HEK293 (cell line): ENCODE data around the gene L3MBTL4.

Experiments used
- BCL11A ChIP-seq: fragments of 450-650 bp; formaldehyde crosslinking; IDR thresholded peaks from 2 replicates; pipeline ENCODE4 v1.5.1; 2016; ENCODE audit warnings: low read depth, missing biosample characterization, missing genetic modification characterization
- HOXD13 ChIP-seq: sonication (generic); formaldehyde crosslinking; IDR thresholded peaks from 2 replicates; pipeline ENCODE4 v1.8.0; 2022; ENCODE audit warnings: missing genetic modification reagents, borderline replicate concordance
- KLF16 ChIP-seq: fragments of 450-650 bp; formaldehyde crosslinking; IDR thresholded peaks from 2 replicates; pipeline ENCODE4 v1.5.1; 2017; ENCODE audit warnings: missing biosample characterization, missing genetic modification characterization
- KLF7 ChIP-seq: fragments of 450-650 bp; formaldehyde crosslinking; IDR thresholded peaks from 2 replicates; pipeline ENCODE4 v1.5.1; 2016; ENCODE audit warnings: missing biosample characterization, missing genetic modification characterization, borderline replicate concordance
- KLF9 ChIP-seq: fragments of 450-650 bp; formaldehyde crosslinking; IDR thresholded peaks from 2 replicates; pipeline ENCODE4 v1.5.1; 2016; ENCODE audit warnings: missing biosample characterization, missing genetic modification characterization, low read depth
- MZF1 ChIP-seq: fragments of 450-650 bp; formaldehyde crosslinking; IDR thresholded peaks from 2 replicates; pipeline ENCODE4 v1.5.1; 2017; ENCODE audit warnings: missing biosample characterization, missing genetic modification characterization, borderline replicate concordance
- PRDM1 ChIP-seq: fragments of 450-650 bp; formaldehyde crosslinking; IDR thresholded peaks from 2 replicates; pipeline ENCODE4; 2016; ENCODE audit warnings: missing biosample characterization, missing genetic modification characterization
- ZBTB17 ChIP-seq: fragments of 450-650 bp; formaldehyde crosslinking; IDR thresholded peaks from 2 replicates; pipeline ENCODE4 v1.5.1; 2016; ENCODE audit warnings: missing biosample characterization, missing genetic modification characterization
- ZBTB26 ChIP-seq: fragments of 450-650 bp; formaldehyde crosslinking; optimal IDR thresholded peaks from 2 replicates; pipeline ENCODE3; 2016; ENCODE audit warnings: missing biosample characterization, mild to moderate bottlenecking, missing genetic modification characterization
- ZBTB48 ChIP-seq: fragments of 450-650 bp; formaldehyde crosslinking; IDR thresholded peaks from 2 replicates; pipeline ENCODE4 v1.5.1; 2016; ENCODE audit warnings: missing biosample characterization, missing genetic modification characterization
- ZEB2 ChIP-seq: fragments of 450-650 bp; formaldehyde crosslinking; IDR thresholded peaks from 2 replicates; pipeline ENCODE4 v1.5.1; 2016; ENCODE audit warnings: missing biosample characterization, missing genetic modification characterization
- ZFP3 ChIP-seq: fragments of 450-650 bp; formaldehyde crosslinking; IDR thresholded peaks from 2 replicates; pipeline ENCODE4 v1.5.1; 2016; ENCODE audit warnings: low read depth, missing biosample characterization, missing genetic modification characterization
- ZFP69B ChIP-seq: fragments of 450-650 bp; formaldehyde crosslinking; IDR thresholded peaks from 2 replicates; pipeline ENCODE4 v1.5.1; 2016; ENCODE audit warnings: missing biosample characterization, missing genetic modification characterization
- ZIC2 ChIP-seq: fragments of 450-650 bp; formaldehyde crosslinking; IDR thresholded peaks from 2 replicates; pipeline ENCODE4 v1.5.1; 2016; ENCODE audit warnings: missing biosample characterization, missing genetic modification characterization
- ZNF155 ChIP-seq: fragments of 450-650 bp; formaldehyde crosslinking; IDR thresholded peaks from 2 replicates; pipeline ENCODE4 v1.5.1; 2016; ENCODE audit warnings: missing biosample characterization, missing genetic modification characterization
- ZNF157 ChIP-seq: fragments of 450-650 bp; formaldehyde crosslinking; IDR thresholded peaks from 2 replicates; pipeline ENCODE4 v1.5.1; 2016; ENCODE audit warnings: missing biosample characterization, missing genetic modification characterization
- ZNF169 ChIP-seq: fragments of 450-650 bp; formaldehyde crosslinking; IDR thresholded peaks from 2 replicates; pipeline ENCODE4 v1.5.1; 2016; ENCODE audit warnings: missing biosample characterization, missing genetic modification characterization
- ZNF19 ChIP-seq: fragments of 450-650 bp; formaldehyde crosslinking; IDR thresholded peaks from 2 replicates; pipeline ENCODE4; 2016; ENCODE audit warnings: missing biosample characterization, missing genetic modification characterization, low read depth
- ZNF302 ChIP-seq: fragments of 450-650 bp; formaldehyde crosslinking; IDR thresholded peaks from 2 replicates; pipeline ENCODE4 v1.5.1; 2016; ENCODE audit warnings: missing biosample characterization, missing genetic modification characterization, low read depth
- ZNF335 ChIP-seq: fragments of 450-650 bp; formaldehyde crosslinking; conservative IDR thresholded peaks from 2 replicates; pipeline ENCODE4 v1.5.1; 2016; ENCODE audit warnings: missing biosample characterization, missing genetic modification characterization
- ZNF341 ChIP-seq: fragments of 450-650 bp; formaldehyde crosslinking; IDR thresholded peaks from 2 replicates; pipeline ENCODE4; 2016; ENCODE audit warnings: low read depth, missing biosample characterization, missing genetic modification characterization
- ZNF354C ChIP-seq: fragments of 450-650 bp; formaldehyde crosslinking; IDR thresholded peaks from 2 replicates; pipeline ENCODE4 v1.5.1; 2016; ENCODE audit warnings: missing biosample characterization, missing genetic modification characterization, low read depth, borderline replicate concordance
- ZNF37A ChIP-seq: fragments of 450-650 bp; IDR thresholded peaks from 2 replicates; pipeline ENCODE4 v1.5.1; 2018; ENCODE audit warnings: missing biosample characterization, missing genetic modification characterization
- ZNF391 ChIP-seq: fragments of 450-650 bp; formaldehyde crosslinking; IDR thresholded peaks from 2 replicates; pipeline ENCODE4 v1.5.1; 2016; ENCODE audit warnings: low read depth, missing biosample characterization, missing genetic modification characterization, borderline replicate concordance
- ZNF404 ChIP-seq: fragments of 450-650 bp; formaldehyde crosslinking; IDR thresholded peaks from 2 replicates; pipeline ENCODE4 v1.5.1; 2017; ENCODE audit warnings: missing biosample characterization, missing genetic modification characterization
- ZNF416 ChIP-seq: fragments of 450-650 bp; formaldehyde crosslinking; IDR thresholded peaks from 2 replicates; pipeline ENCODE4 v1.5.1; 2016; ENCODE audit warnings: missing biosample characterization, missing genetic modification characterization
- ZNF473 ChIP-seq: fragments of 450-650 bp; formaldehyde crosslinking; IDR thresholded peaks from 2 replicates; pipeline ENCODE4 v1.5.1; 2017; ENCODE audit warnings: missing biosample characterization, missing genetic modification characterization
- ZNF501 ChIP-seq: fragments of 450-650 bp; formaldehyde crosslinking; IDR thresholded peaks from 2 replicates; pipeline ENCODE4 v1.5.1; 2016; ENCODE audit warnings: missing biosample characterization, missing genetic modification characterization
- ZNF544 ChIP-seq: fragments of 450-650 bp; formaldehyde crosslinking; IDR thresholded peaks from 2 replicates; pipeline ENCODE4 v1.5.0; 2017; ENCODE audit warnings: missing biosample characterization, missing genetic modification characterization
- ZNF561 ChIP-seq: fragments of 450-650 bp; IDR thresholded peaks from 2 replicates; pipeline ENCODE4 v1.5.1; 2018; ENCODE audit warnings: missing biosample characterization, missing genetic modification characterization, borderline replicate concordance
- ZNF571 ChIP-seq: fragments of 450-650 bp; formaldehyde crosslinking; IDR thresholded peaks from 2 replicates; pipeline ENCODE4 v1.5.0; 2017; ENCODE audit warnings: missing biosample characterization, missing genetic modification characterization
- ZNF600 ChIP-seq: fragments of 450-650 bp; formaldehyde crosslinking; IDR thresholded peaks from 2 replicates; pipeline ENCODE4 v1.5.1; 2016; ENCODE audit warnings: missing biosample characterization, missing genetic modification characterization
- ZNF658 ChIP-seq: fragments of 450-650 bp; formaldehyde crosslinking; IDR thresholded peaks from 2 replicates; pipeline ENCODE4; 2016; ENCODE audit warnings: missing biosample characterization, missing genetic modification characterization
- ZNF692 ChIP-seq: fragments of 450-650 bp; formaldehyde crosslinking; IDR thresholded peaks from 2 replicates; pipeline ENCODE4 v1.5.1; 2016; ENCODE audit warnings: missing biosample characterization, missing genetic modification characterization
- ZNF704 ChIP-seq: fragments of 450-650 bp; formaldehyde crosslinking; IDR thresholded peaks from 2 replicates; pipeline ENCODE4 v1.5.1; 2016; ENCODE audit warnings: missing biosample characterization, missing genetic modification characterization
- ZNF747 ChIP-seq: fragments of 450-650 bp; formaldehyde crosslinking; IDR thresholded peaks from 2 replicates; pipeline ENCODE4 v1.5.1; 2016; ENCODE audit warnings: missing biosample characterization, missing genetic modification characterization
- ZNF768 ChIP-seq: fragments of 450-650 bp; formaldehyde crosslinking; IDR thresholded peaks from 2 replicates; pipeline ENCODE4 v1.5.1; 2018; ENCODE audit warnings: missing biosample characterization, mild to moderate bottlenecking, missing genetic modification characterization
- ZNF776 ChIP-seq: fragments of 450-650 bp; formaldehyde crosslinking; IDR thresholded peaks from 2 replicates; pipeline ENCODE4 v1.5.0; 2017; ENCODE audit warnings: missing biosample characterization, missing genetic modification characterization, borderline replicate concordance
- ZNF785 ChIP-seq: fragments of 450-650 bp; formaldehyde crosslinking; IDR thresholded peaks from 2 replicates; pipeline ENCODE4 v1.5.1; 2016; ENCODE audit warnings: missing biosample characterization, missing genetic modification characterization
- ZSCAN16 ChIP-seq: fragments of 450-650 bp; formaldehyde crosslinking; IDR thresholded peaks from 2 replicates; pipeline ENCODE4 v1.5.1; 2016; ENCODE audit warnings: missing biosample characterization, missing genetic modification characterization
- ZSCAN23 ChIP-seq: fragments of 450-650 bp; formaldehyde crosslinking; IDR thresholded peaks from 2 replicates; pipeline ENCODE4 v1.5.1; 2016; ENCODE audit warnings: missing biosample characterization, missing genetic modification characterization

L3MBTL4 gene

GRCh38 chr18:6414723-6415417 is at the start of gene L3MBTL4 (continued):
- no peak for TF ChIP-seq ZSCAN23 (tag by site-specific recombination)
- 0 out of 2 replicates have a peak, but pooled peaks have one; percentile 18 for TF ChIP-seq KLF7 (tag by site-specific recombination)
- no peak for TF ChIP-seq ZNF561 (tag by site-specific recombination)
- no peak for TF ChIP-seq ZNF571
- no peak for TF ChIP-seq ZNF776 (tag by site-specific recombination)
- TF ChIP-seq ZNF416 (tag by site-specific recombination), result no peak
- no peak for TF ChIP-seq ZFP69B (tag by site-specific recombination)
- TF ChIP-seq ZNF692 (tag by site-specific recombination), result peak; percentile 82
- TF ChIP-seq ZNF544 (tag by site-specific recombination), result no peak
- no peak for TF ChIP-seq ZNF155
- 0 out of 2 replicates have a peak, but pooled peaks have one; percentile 39 for TF ChIP-seq ZEB2 (tag by site-specific recombination)
- TF ChIP-seq ZNF785 (tag by site-specific recombination), result no peak
- peak; percentile 45; the same call in 1 of the 2 replicates for TF ChIP-seq ZNF501 (tag by site-specific recombination)
- TF ChIP-seq KLF9 (tag by site-specific recombination), result no peak
- TF ChIP-seq ZNF404 (tag by site-specific recombination), result no peak
- TF ChIP-seq PRDM1 (tag by site-specific recombination), result no peak
- TF ChIP-seq ZNF37A (tag by site-specific recombination), result no peak
- TF ChIP-seq ZNF391 (tag by site-specific recombination), result no peak
- no peak for TF ChIP-seq ZNF302 (tag by site-specific recombination)
- no peak for TF ChIP-seq ZNF157 (tag by site-specific recombination)
- TF ChIP-seq ZNF704 (tag by site-specific recombination), result no peak
- no peak for TF ChIP-seq ZNF768
- TF ChIP-seq ZNF747 (tag by site-specific recombination), result no peak
- no peak for TF ChIP-seq ZNF658 (tag by site-specific recombination)
- TF ChIP-seq ZNF169 (tag by site-specific recombination), result no peak
- peak; percentile 32; the same call in 1 of the 2 replicates for TF ChIP-seq ZBTB48 (tag by site-specific recombination)
- TF ChIP-seq ZIC2, result peak; percentile 36; the same call in 1 of the 2 replicates
- TF ChIP-seq ZNF19 (tag by site-specific recombination), result no peak
- TF ChIP-seq ZNF354C (tag by site-specific recombination), result no peak
- TF ChIP-seq ZNF600 (tag by site-specific recombination), result peak; percentile 71; the same call in 1 of the 2 replicates
- TF ChIP-seq MZF1 (tag by site-specific recombination), result 0 out of 2 replicates have a peak, but pooled peaks have one; percentile 15
- no peak for TF ChIP-seq ZNF473 (tag by site-specific recombination)
- peak; percentile 84 for TF ChIP-seq ZNF335 (tag by site-specific recombination)
- 0 out of 2 replicates have a peak, but pooled peaks have one; percentile 20 for TF ChIP-seq KLF16 (tag by site-specific recombination)
- TF ChIP-seq ZSCAN16 (tag by site-specific recombination), result no peak
- TF ChIP-seq ZBTB26 (tag by site-specific recombination), result peak; percentile 46
- TF ChIP-seq ZNF341 (tag by site-specific recombination), result 0 out of 2 replicates have a peak, but pooled peaks have one; percentile 48
- no peak for TF ChIP-seq ZFP3 (tag by site-specific recombination)
- TF ChIP-seq HOXD13 (CRISPR knock-in tag), result no peak
- TF ChIP-seq ZBTB17 (tag by site-specific recombination), result no peak
- no peak for TF ChIP-seq BCL11A (tag by site-specific recombination)
